PC-9 (cell line): ENCODE measurements around the gene APPL1.

ENCODE experiments used
- CTCF ChIP-seq: fragments of 200-600 bp; sonication (generic); conservative IDR thresholded peaks from 2 replicates; pipeline ENCODE4 v1.6.1; 2017; ENCODE audit warnings: mixed run types, antibody characterized with exemption, mild to moderate bottlenecking, moderate library complexity
- EZH2 ChIP-seq: fragments of 200-600 bp; sonication (generic); IDR thresholded peaks from 2 replicates; pipeline ENCODE4 v1.8.0; 2017; ENCODE audit warnings: antibody characterized with exemption, low read depth

GRCh38 chr3:57309769-57310360 is 82.3 kb downstream of the APPL1 start:
- TF ChIP-seq CTCF: no peak
- no peak for TF ChIP-seq EZH2
